ENCODE data around the gene RFX8.

The RFX8 gene

DNA sequence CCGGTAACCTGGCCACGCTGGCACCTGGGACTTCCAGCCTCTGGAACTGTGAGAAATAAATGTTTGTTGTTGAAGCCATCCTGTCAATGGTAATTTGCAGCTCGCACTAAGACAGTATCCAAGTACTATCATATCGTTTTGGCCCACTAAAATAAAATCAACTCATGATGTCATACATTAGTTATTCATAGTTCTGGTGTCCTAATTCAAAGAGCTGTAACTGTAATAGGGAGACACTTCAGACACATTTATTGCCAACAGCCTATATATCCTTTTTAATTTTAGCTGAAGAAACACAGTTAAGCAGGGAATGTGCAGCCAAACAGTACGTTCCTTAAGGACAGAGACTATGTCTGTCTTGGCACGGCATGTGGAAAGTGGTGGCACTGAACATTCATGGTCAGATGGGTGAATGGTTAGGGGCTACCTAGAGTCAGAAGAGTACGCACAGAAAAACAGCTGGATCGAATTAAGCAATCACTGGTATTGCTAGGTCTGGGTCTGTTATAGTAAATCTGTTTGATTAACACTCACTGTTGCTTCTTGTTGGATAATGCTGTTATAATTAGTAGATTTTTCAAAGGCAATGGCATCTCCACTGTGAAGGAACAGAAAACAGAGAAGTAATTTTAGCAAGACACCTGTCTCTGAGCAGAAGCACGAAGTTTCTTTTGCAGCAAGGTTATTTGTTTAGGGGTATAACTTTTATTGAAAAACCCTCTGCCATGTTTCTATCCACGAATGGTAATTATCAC, 46.3 kb downstream of the RFX8 start:
- Histone ChIP-seq H2AFZ (ENCODE audit: low read length) (no peak overlapping the region), H3K4me3 (ENCODE audit: low read length, poor library complexity, severe bottlenecking) (no peak overlapping the region), H3K9me2 (replicated peaks; ENCODE audit: low read depth, low read length) (no peaks in the 10 kb centered on the region), H3K79me2 (ENCODE audit: insufficient read depth, low read length) (no peaks in the 10 kb centered on the region), H3F3A (ENCODE audit: low read depth) (no peaks in the 10 kb centered on the region), H3K9ac (ENCODE audit: low read depth, low read length, poor library complexity, severe bottlenecking) (no peak overlapping the region), H4K20me1 (ENCODE audit: insufficient read depth, low read length, poor library complexity, severe bottlenecking) (no peaks in the 10 kb centered on the region), H3K4me2 (ENCODE audit: low read depth, low read length, poor library complexity, severe bottlenecking) (no peak overlapping the region), H3K36me3 (ENCODE audit: insufficient read depth, low read length) (peaks cover 2% of the 10 kb centered on the region), H3K9me3 (ENCODE audit: insufficient read depth, low read depth, low read length) (no peaks in the 10 kb centered on the region), H3K4me1 (ENCODE audit: insufficient read depth, low read length, poor library complexity, severe bottlenecking) (no peaks in the 10 kb centered on the region), H3K27me3 (ENCODE audit: insufficient read depth, low read length, poor library complexity, severe bottlenecking) (no peaks in the 10 kb centered on the region)
- TF ChIP-seq CTCF (conservative IDR thresholded peaks at IDR 0.05; ENCODE audit: low read length) = no peak
- no peak for TF ChIP-seq EZH2phosphoT487 (IDR thresholded peaks at IDR 0.05; ENCODE audit: borderline replicate concordance)

- no peaks in the 10 kb centered on the region for H4K20me1 ChIP-seq (ENCODE audit: insufficient read depth, low read length, poor library complexity, severe bottlenecking)
- H3F3A ChIP-seq (ENCODE audit: low read depth) = no peaks in the 10 kb centered on the region
- TF ChIP-seq CTCF (conservative IDR thresholded peaks at IDR 0.05; ENCODE audit: low read length) (no peak), EZH2phosphoT487 (IDR thresholded peaks at IDR 0.05; ENCODE audit: borderline replicate concordance) (no peak)
These were observed 47.2 kb downstream of the RFX8 start for GRCh38 chr2:101427743-101428142.

GRCh38 chr2:101427240-101427639, 47.7 kb downstream of the RFX8 start:
- Histone ChIP-seq H3K27me3 (ENCODE audit: insufficient read depth, low read length, poor library complexity, severe bottlenecking) (no peaks in the 10 kb centered on the region), H3K79me2 (ENCODE audit: insufficient read depth, low read length) (no peaks in the 10 kb centered on the region), H3K4me2 (ENCODE audit: low read depth, low read length, poor library complexity, severe bottlenecking) (no peak overlapping the region), H3K4me1 (ENCODE audit: insufficient read depth, low read length, poor library complexity, severe bottlenecking) (no peaks in the 10 kb centered on the region), H3K9me3 (ENCODE audit: insufficient read depth, low read depth, low read length) (no peaks in the 10 kb centered on the region), H4K20me1 (ENCODE audit: insufficient read depth, low read length, poor library complexity, severe bottlenecking) (no peaks in the 10 kb centered on the region), H3K36me3 (ENCODE audit: insufficient read depth, low read length) (peaks cover 2% of the 10 kb centered on the region), H3F3A (ENCODE audit: low read depth) (no peaks in the 10 kb centered on the region), H3K4me3 (ENCODE audit: low read length, poor library complexity, severe bottlenecking) (no peak overlapping the region), H2AFZ (ENCODE audit: low read length) (no peak overlapping the region), H3K9me2 (replicated peaks; ENCODE audit: low read depth, low read length) (no peaks in the 10 kb centered on the region), H3K9ac (ENCODE audit: low read depth, low read length, poor library complexity, severe bottlenecking) (no peak overlapping the region)
- TF ChIP-seq CTCF (conservative IDR thresholded peaks at IDR 0.05; ENCODE audit: low read length) = no peak
- TF ChIP-seq EZH2phosphoT487 (IDR thresholded peaks at IDR 0.05; ENCODE audit: borderline replicate concordance) = no peak

More at GRCh38 chr2:101427743-101428142, 47.2 kb downstream of the RFX8 start:
- Histone ChIP-seq H2AFZ (ENCODE audit: low read length) (no peak overlapping the region), H3K27me3 (ENCODE audit: insufficient read depth, low read length, poor library complexity, severe bottlenecking) (no peaks in the 10 kb centered on the region), H3K9me2 (replicated peaks; ENCODE audit: low read depth, low read length) (no peaks in the 10 kb centered on the region), H3K9me3 (ENCODE audit: insufficient read depth, low read depth, low read length) (no peaks in the 10 kb centered on the region), H3K4me1 (ENCODE audit: insufficient read depth, low read length, poor library complexity, severe bottlenecking) (no peaks in the 10 kb centered on the region), H3K9ac (ENCODE audit: low read depth, low read length, poor library complexity, severe bottlenecking) (no peak overlapping the region), H3K36me3 (ENCODE audit: insufficient read depth, low read length) (peaks cover 2% of the 10 kb centered on the region), H3K4me2 (ENCODE audit: low read depth, low read length, poor library complexity, severe bottlenecking) (no peak overlapping the region), H3K79me2 (ENCODE audit: insufficient read depth, low read length) (no peaks in the 10 kb centered on the region), H3K4me3 (ENCODE audit: low read length, poor library complexity, severe bottlenecking) (no peak overlapping the region)
